Measurements from ENCODE around the gene FAM193B. TPM values are rescaled to one million over a fixed set of nuclear protein-coding genes. Genes with fewer than 3 reads are reported as not detected.

FAM193B gene
- total RNA-seq, 1 experiment from 2014 or later: 72.9 TPM

DNA sequence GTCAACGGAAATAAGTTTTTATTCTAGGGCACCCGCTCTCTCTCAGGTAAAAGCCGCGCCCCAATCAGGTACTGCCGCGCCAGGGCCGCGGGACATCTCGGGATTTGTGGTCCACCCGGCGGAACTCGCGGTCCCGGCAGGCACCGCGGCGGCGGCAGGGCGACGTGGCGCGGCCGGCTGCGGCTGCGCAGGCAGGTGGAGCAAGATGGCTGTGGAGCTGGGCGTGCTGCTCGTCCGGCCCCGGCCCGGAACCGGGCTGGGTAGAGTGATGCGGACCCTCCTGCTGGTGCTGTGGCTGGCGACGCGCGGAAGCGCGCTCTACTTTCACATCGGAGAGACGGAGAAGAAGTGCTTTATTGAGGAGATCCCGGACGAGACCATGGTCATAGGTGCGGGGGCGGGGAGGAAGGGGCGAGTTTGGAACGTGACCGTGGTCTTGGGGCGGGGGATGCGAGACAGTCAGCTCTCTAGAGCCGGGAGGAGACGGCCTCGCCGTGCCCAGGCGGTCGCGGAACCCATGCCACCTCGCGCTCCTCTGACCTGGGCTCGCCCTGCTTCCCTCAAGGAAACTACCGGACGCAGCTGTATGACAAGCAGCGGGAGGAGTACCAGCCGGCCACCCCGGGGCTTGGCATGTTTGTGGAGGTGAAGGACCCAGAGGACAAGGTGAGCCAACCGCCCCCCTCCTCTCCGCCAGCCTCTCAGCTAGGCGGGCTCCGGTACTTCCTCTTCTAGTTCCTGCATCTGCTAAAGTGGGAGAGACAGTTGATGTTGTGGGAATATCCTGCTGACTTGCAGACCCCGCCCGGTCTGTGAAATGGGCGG is 37.9 kb upstream of the FAM193B start, which contains the start of gene TMED9:
TMED9 (plus strand) TSS at position 194 of the 825 bp plus-strand sequence; CDS start at position 206, 12 bp downstream.
- Mint-ChIP-seq H3K9me3 (ENCODE audit: unreplicated experiment) (no peaks in the 10 kb centered on the region), H3K27me3 (ENCODE audit: insufficient read depth, unreplicated experiment) (no peaks in the 10 kb centered on the region), H3K36me3 (ENCODE audit: insufficient read depth, unreplicated experiment) (peaks cover 50% of the 10 kb centered on the region), H3K4me3 (ENCODE audit: unreplicated experiment) (peak within 1 kb of the TSS; percentile 84), H3K27ac (ENCODE audit: unreplicated experiment) (peak within 1 kb of the TSS; percentile 88), H3K4me1 (ENCODE audit: low read depth, unreplicated experiment) (peaks cover 20% of the 10 kb centered on the region)
- intact Hi-C loops (cut with micrococcal nuclease; ENCODE audit: unreplicated experiment): no loop called here
- H3K36me3 ChIP-seq (ENCODE audit: control insufficient read depth, insufficient read depth, low read length): peaks cover 15% of the 10 kb centered on the region
- ChIA-PET CTCF (interaction anchor here (0.6 to 1.5 kb wide), 3 partner anchors 15 to 92 kb away, joined by 3 to 7 read pairs (median 4); no protein-coding TSS in a partner anchor), POLR2A (interaction anchor here (0.5 to 1.4 kb wide), 4 partner anchors 12 to 1055 kb away, joined by 3 to 7 read pairs (median 4); partner anchors contain the start of gene RNF44)
- TF ChIP-seq CTCF (IDR thresholded peaks at IDR 0.05; ENCODE audit: insufficient read depth in 1 of 2, low read depth in 1 of 2, low read length in 1 of 2, severe bottlenecking in 1 of 2, unreplicated experiment in 1 of 2): no peak
- H3K9me3 ChIP-seq: no peaks in the 10 kb centered on the region
- H3K4me1 ChIP-seq: peaks cover 22% of the 10 kb centered on the region
- no peaks in the 10 kb centered on the region for H3K27me3 ChIP-seq (replicated peaks; ENCODE audit: control insufficient read depth, insufficient read depth, low read length)
- BruUV-seq (replicated peaks): no TSS peak
- peak; percentile 89 to 93 for DNase-seq
- peak within 1 kb of the TSS; percentile 87 for H3K4me3 ChIP-seq (ENCODE audit: low read depth, low read length)

- Mint-ChIP-seq H3K4me1 (ENCODE audit: low read depth, unreplicated experiment) (peaks cover 20% of the 10 kb centered on the region), H3K27ac (ENCODE audit: unreplicated experiment) (peak overlapping the region; percentile 88), H3K27me3 (ENCODE audit: insufficient read depth, unreplicated experiment) (no peaks in the 10 kb centered on the region), H3K9me3 (ENCODE audit: unreplicated experiment) (no peaks in the 10 kb centered on the region), H3K4me3 (ENCODE audit: unreplicated experiment) (peak overlapping the region; percentile 84), H3K36me3 (ENCODE audit: insufficient read depth, unreplicated experiment) (peaks cover 50% of the 10 kb centered on the region)
- ChIA-PET CTCF (interaction anchor here (0.6 to 1.5 kb wide), 3 partner anchors 16 to 91 kb away, joined by 3 to 7 read pairs (median 4); no protein-coding TSS in a partner anchor), POLR2A (interaction anchor here (0.8 to 1.4 kb wide), 2 partner anchors 12 to 16 kb away, joined by 3 to 4 read pairs; no protein-coding TSS in a partner anchor)
- Histone ChIP-seq H3K27me3 (replicated peaks; ENCODE audit: control insufficient read depth, insufficient read depth, low read length) (no peaks in the 10 kb centered on the region), H3K36me3 (ENCODE audit: control insufficient read depth, insufficient read depth, low read length) (peaks cover 15% of the 10 kb centered on the region), H3K9me3 (no peaks in the 10 kb centered on the region), H3K4me1 (peaks cover 22% of the 10 kb centered on the region), H3K4me3 (ENCODE audit: low read depth, low read length) (peak overlapping the region; percentile 87)
- BruUV-seq (replicated peaks): no TSS peak
- intact Hi-C loops (cut with micrococcal nuclease; ENCODE audit: unreplicated experiment): no loop called here
- DNase-seq: no peak
- TF ChIP-seq CTCF (IDR thresholded peaks at IDR 0.05; ENCODE audit: insufficient read depth in 1 of 2, low read depth in 1 of 2, low read length in 1 of 2, severe bottlenecking in 1 of 2, unreplicated experiment in 1 of 2): no peak
Measured at GRCh38 chr5:177591690-177592009, 37.3 kb upstream of the FAM193B start.

GRCh38 chr5:177590406-177590805 is 36.0 kb upstream of the FAM193B start:
- H3K9me3 ChIP-seq: no peaks in the 10 kb centered on the region
- peaks cover 22% of the 10 kb centered on the region for H3K4me1 ChIP-seq
- POLR2A ChIA-PET: no interaction called here
- peaks cover 3% of the 10 kb centered on the region for H3K27me3 Mint-ChIP-seq (ENCODE audit: insufficient read depth, unreplicated experiment)
- H3K4me3 ChIP-seq (ENCODE audit: low read depth, low read length): no peak overlapping the region
- peaks cover 20% of the 10 kb centered on the region for H3K4me1 Mint-ChIP-seq (ENCODE audit: low read depth, unreplicated experiment)
- no peaks in the 10 kb centered on the region for H3K27me3 ChIP-seq (replicated peaks; ENCODE audit: control insufficient read depth, insufficient read depth, low read length)
- BruUV-seq (replicated peaks): no TSS peak
- H3K27ac Mint-ChIP-seq (ENCODE audit: unreplicated experiment): no peak overlapping the region
- H3K36me3 Mint-ChIP-seq (ENCODE audit: insufficient read depth, unreplicated experiment): peaks cover 38% of the 10 kb centered on the region
- no peak for TF ChIP-seq CTCF (IDR thresholded peaks at IDR 0.05; ENCODE audit: insufficient read depth in 1 of 2, low read depth in 1 of 2, low read length in 1 of 2, severe bottlenecking in 1 of 2, unreplicated experiment in 1 of 2)
- no peaks in the 10 kb centered on the region for H3K9me3 Mint-ChIP-seq (ENCODE audit: unreplicated experiment)
- intact Hi-C loops (cut with micrococcal nuclease; ENCODE audit: unreplicated experiment): no loop called here
- no peak overlapping the region for H3K4me3 Mint-ChIP-seq (ENCODE audit: unreplicated experiment)
- no peak for DNase-seq
- CTCF ChIA-PET: no interaction called here
- peaks cover 15% of the 10 kb centered on the region for H3K36me3 ChIP-seq (ENCODE audit: control insufficient read depth, insufficient read depth, low read length)

Data from Caco-2 (cell line).